Natural killer cell (primary cell): ENCODE data around the gene GAS6. TPM values are rescaled to one million over a fixed set of nuclear protein-coding genes. Genes with fewer than 3 reads are reported as not detected.

ENCODE experiments used
- ATAC-seq, 3 donors: fragments of 150-1000 bp in 2 of 3; fragments of 200-7000 bp in 1 of 3; cut with Tn5 transposase; 1 replicate in 1 of 3; 2 replicates in 2 of 3; pipeline ENCODE4 v1.10.0; 2021; ENCODE audit warnings: mild to moderate bottlenecking in 2 of 3, moderate library complexity in 2 of 3
- DNase-seq, 2 donors: peaks; one replicate each; pipeline versions ENCODE4 v3.0.0 to v3.0.0-alpha.2; 2013 to 2021; ENCODE audit warnings: mixed read lengths in 1 of 2
- H3K27ac ChIP-seq: one replicate; pipeline ENCODE4 v1.5.1; 2013; ENCODE audit warnings: mild to moderate bottlenecking, low read length
- H3K27me3 ChIP-seq: one replicate; pipeline ENCODE4 v1.6.1; 2013; ENCODE audit warnings: low read length; ENCODE audit not compliant: control insufficient read depth, insufficient read depth
- H3K36me3 ChIP-seq: one replicate; pipeline ENCODE4 v1.6.1; 2013; ENCODE audit warnings: low read length; ENCODE audit not compliant: control insufficient read depth, insufficient read depth
- H3K4me1 ChIP-seq: one replicate; pipeline ENCODE4 v1.6.1; 2013; ENCODE audit warnings: low read length; ENCODE audit not compliant: control insufficient read depth, insufficient read depth
- H3K4me3 ChIP-seq: one replicate; pipeline ENCODE4 v1.5.1; 2013; ENCODE audit warnings: low read length
- H3K9me3 ChIP-seq: one replicate; pipeline ENCODE4 v1.6.1; 2013; ENCODE audit warnings: low read length; ENCODE audit not compliant: control insufficient read depth, insufficient read depth
- H3K27ac Mint-ChIP-seq, 2 donors: one replicate each; pipeline ENCODE4 v1.8.0; 2022; ENCODE audit warnings: mild to moderate bottlenecking in 2 of 2, mixed read lengths in 2 of 2, moderate library complexity in 1 of 2
- H3K27me3 Mint-ChIP-seq, 2 donors: one replicate each; pipeline ENCODE4 v1.8.0; 2022; ENCODE audit warnings: low read depth in 2 of 2, mixed read lengths in 2 of 2
- H3K36me3 Mint-ChIP-seq: one replicate; pipeline ENCODE4 v1.8.0; 2022; ENCODE audit warnings: mixed read lengths
- H3K4me1 Mint-ChIP-seq, 2 donors: one replicate each; pipeline ENCODE4 v1.8.0; 2022; ENCODE audit warnings: mixed read lengths in 2 of 2
- H3K4me3 Mint-ChIP-seq: one replicate; pipeline ENCODE4 v1.8.0; 2022; ENCODE audit warnings: mild to moderate bottlenecking, moderate library complexity, mixed read lengths
- H3K9me3 Mint-ChIP-seq, 2 donors: one replicate each; pipeline ENCODE4 v1.8.0; 2022; ENCODE audit warnings: mixed read lengths in 2 of 2
- CTCF ChIP-seq: fragments of 200-600 bp; IDR thresholded peaks from one replicate; pipeline ENCODE4 v1.8.0; 2022; ENCODE audit warnings: antibody characterized with exemption
- WGBS: methylation state at CpG from one replicate; pipeline ENCODE4 v1.1.7; 2013; ENCODE audit warnings: missing lambda C conversion rate; ENCODE audit not compliant: insufficient coverage; 5-methylcytosine and 5-hydroxymethylcytosine counted together
- intact Hi-C: fragments of 100-400 bp; cut with micrococcal nuclease; formaldehyde crosslinking; loops from one replicate; pipeline ENCODE4 v1.14.2; 2022
- total RNA-seq, 4 donors: library from RNA; stranded (reverse); fragments of 120-200 nt in 1 of 4; gene quantifications; one replicate each; pipeline versions ENCODE4 v1.2.3 to v1.2.4, GENCODE V29; 2013 to 2022

The GAS6 gene
- total RNA-seq, 3 donors from 2014 or later (not counting 1 experiment from before 2014, with no cell fraction given) = 0.40 to 1.4 (median 0.41) TPM

GRCh38 chr13:113881614-113882266, 17.9 kb upstream of the GAS6 start:
- H3K36me3 ChIP-seq = no peaks in the 10 kb centered on the region
- Mint-ChIP-seq H3K36me3 (no peaks in the 10 kb centered on the region), H3K27ac (peak overlapping the region in 1 of 2 donors; percentile 62), H3K27me3 (peaks cover 10 to 14% of the 10 kb centered on the region in 2 donors), H3K9me3 (peaks cover 0 to 2% of the 10 kb centered on the region in 2 donors), H3K4me3 (peak overlapping the region; percentile 57), H3K4me1 (peaks cover 21 to 36% of the 10 kb centered on the region in 2 donors)
- DNase-seq (peak in 1 of 2 donors; percentile 33), ATAC-seq (peak in 2 of 3 donors; percentile 35 to 51)
- H3K27ac ChIP-seq = no peak overlapping the region
- TF ChIP-seq CTCF = no peak
- peaks cover 35% of the 10 kb centered on the region for H3K4me1 ChIP-seq
- H3K27me3 ChIP-seq = no peaks in the 10 kb centered on the region
- 51% methylated on average over 10 of the region's 10 CpGs for WGBS
- H3K9me3 ChIP-seq = peaks cover 8% of the 10 kb centered on the region
- intact Hi-C loops = no loop called here
- H3K4me3 ChIP-seq = no peak overlapping the region

- peaks cover 3 to 7% of the 10 kb centered on the region in 2 donors for H3K27me3 Mint-ChIP-seq
- Histone ChIP-seq H3K4me1 (peaks cover 36% of the 10 kb centered on the region), H3K4me3 (no peak overlapping the region), H3K9me3 (peaks cover 16% of the 10 kb centered on the region), H3K36me3 (no peaks in the 10 kb centered on the region), H3K27me3 (no peaks in the 10 kb centered on the region), H3K27ac (no peak overlapping the region)
- H3K4me1 Mint-ChIP-seq = peaks cover 21 to 44% of the 10 kb centered on the region in 2 donors
- H3K9me3 Mint-ChIP-seq = peaks cover 0 to 2% of the 10 kb centered on the region in 2 donors
- DNase-seq (peak; percentile 33 to 43), ATAC-seq (peak in 2 of 3 donors; percentile 45 to 84)
- peak overlapping the region in 1 of 2 donors; percentile 62 for H3K27ac Mint-ChIP-seq
- intact Hi-C loops = no loop called here
- H3K36me3 Mint-ChIP-seq = no peaks in the 10 kb centered on the region
- peak overlapping the region; percentile 57 for H3K4me3 Mint-ChIP-seq
- no peak for TF ChIP-seq CTCF
- WGBS = 65% methylated on average over 16 of the region's 17 CpGs
These were observed 17.1 kb upstream of the GAS6 start for GRCh38 chr13:113880651-113881611.

GRCh38 chr13:113879494-113880360, 15.9 kb upstream of the GAS6 start:
- H3K27ac ChIP-seq = no peak overlapping the region
- TF ChIP-seq CTCF = no peak
- Mint-ChIP-seq H3K9me3 (peaks cover 0 to 2% of the 10 kb centered on the region in 2 donors), H3K4me1 (peaks cover 21 to 51% of the 10 kb centered on the region in 2 donors), H3K27ac (no peak overlapping the region), H3K36me3 (no peaks in the 10 kb centered on the region), H3K4me3 (peak overlapping the region; percentile 19), H3K27me3 (peaks cover 0 to under 1% of the 10 kb centered on the region in 2 donors)
- intact Hi-C loops = loop anchor here (10.0 kb wide), 1 partner anchor 695 kb away; no protein-coding TSS in a partner anchor
- H3K4me1 ChIP-seq = peaks cover 46% of the 10 kb centered on the region
- 89% methylated on average over 10 of the region's 11 CpGs for WGBS
- no peak for DNase-seq
- H3K4me3 ChIP-seq = no peak overlapping the region
- H3K27me3 ChIP-seq = no peaks in the 10 kb centered on the region
- no peaks in the 10 kb centered on the region for H3K36me3 ChIP-seq
- peaks cover 27% of the 10 kb centered on the region for H3K9me3 ChIP-seq
- ATAC-seq = no peak
